Activated T-cell treated with anti-CD3 and anti-CD28 coated beads for 24 hours (primary cell): ENCODE measurements around the gene SHISA6.

Experiments used
- DNase-seq: peaks from one replicate; pipeline ENCODE4 v3.0.0-alpha.2; 2020; ENCODE audit warnings: low read depth

SHISA6 gene

DNA sequence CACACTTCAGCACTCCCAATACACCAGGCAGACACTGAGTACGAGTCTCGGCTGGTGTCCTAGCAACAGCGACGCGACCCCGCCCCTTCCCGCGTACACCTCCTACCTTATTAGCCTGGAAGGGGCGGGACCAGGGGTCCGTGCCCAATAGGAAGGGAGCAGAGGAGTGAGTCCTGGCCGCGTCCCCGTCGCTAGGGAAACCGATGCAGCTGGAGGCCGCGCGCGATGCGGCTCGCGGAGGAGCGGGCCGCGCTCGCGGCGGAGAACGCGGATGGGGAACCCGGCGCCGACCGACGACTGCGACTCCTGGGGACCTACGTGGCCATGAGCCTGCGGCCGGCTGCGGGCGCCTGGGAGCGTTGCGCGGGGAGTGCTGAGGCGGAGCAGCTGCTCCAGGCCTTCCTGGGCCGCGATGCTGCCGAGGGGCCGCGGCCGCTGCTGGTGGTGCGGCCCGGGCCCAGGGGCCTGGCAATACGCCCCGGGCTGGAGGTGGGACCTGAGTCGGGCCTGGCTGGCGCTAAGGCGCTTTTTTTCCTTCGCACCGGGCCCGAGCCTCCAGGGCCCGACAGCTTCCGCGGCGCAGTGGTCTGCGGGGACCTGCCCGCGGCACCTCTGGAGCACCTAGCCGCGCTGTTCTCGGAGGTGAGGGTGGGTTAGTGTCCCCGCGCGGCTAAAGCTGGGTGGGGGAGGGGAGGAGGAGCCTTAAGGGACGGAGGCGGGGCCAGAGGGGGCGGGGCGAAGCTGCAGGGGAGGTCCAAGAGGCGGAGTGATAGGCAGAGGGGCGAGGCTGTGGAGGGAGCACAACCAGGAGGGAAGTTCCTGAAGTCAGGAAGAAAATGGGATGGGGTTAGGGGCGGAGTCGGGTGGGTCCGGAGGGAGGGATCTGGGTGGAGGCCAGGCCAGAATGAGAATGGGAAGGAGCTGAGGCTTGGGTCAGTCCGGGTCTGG, 357.5 kb downstream of the SHISA6 start, which contains the start of gene DNAH9:
Gene DNAH9 (plus strand): TSS at position 197 of the 948 bp plus-strand sequence. CDS start 29 bp downstream, at position 226.
- DNase-seq: peak; percentile 3

- DNase-seq: no peak
Measured at GRCh38 chr17:11601661-11602060, 360.6 kb downstream of the SHISA6 start.

DNA sequence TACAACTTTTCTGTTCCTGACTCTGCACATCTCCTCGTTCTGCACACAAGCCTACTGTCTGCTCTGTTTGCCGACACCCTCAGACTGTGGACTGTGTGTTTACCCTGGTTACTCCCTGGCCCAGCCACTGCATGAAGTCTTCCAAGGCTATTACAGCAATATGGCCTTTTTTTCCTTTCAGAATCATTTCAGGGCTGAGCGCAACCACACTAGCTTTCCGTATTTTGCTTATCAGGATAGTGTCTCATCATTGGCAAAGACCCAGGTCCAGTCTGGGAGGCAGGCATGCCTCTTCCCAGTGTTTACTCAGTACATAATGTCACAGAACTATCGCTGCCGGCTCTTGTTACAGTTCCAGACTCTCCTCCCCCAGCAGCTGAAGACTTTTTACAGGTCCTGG, 367.4 kb downstream of the SHISA6 start:
- DNase-seq: no peak

GRCh38 chr17:11610999-11611566, 370.1 kb downstream of the SHISA6 start:
- no peak for DNase-seq

- no peak for DNase-seq
Measured at GRCh38 chr17:11612956-11613355, 371.9 kb downstream of the SHISA6 start.
